Lung (tissue), 12 donors: ENCODE data around the gene LIFR. TPM values are rescaled to one million over a fixed set of nuclear protein-coding genes. Genes with fewer than 3 reads are reported as not detected.

Experiments used
- ATAC-seq: fragments of 200-7000 bp; cut with Tn5 transposase; one replicate; pipeline ENCODE4 v1.9.1; 2020; ENCODE audit warnings: moderate number of reproducible peaks; ENCODE audit not compliant: insufficient read depth, low FRiP score
- DNase-seq, 3 donors: peaks; one replicate each; pipeline ENCODE4 v3.0.0-alpha.2; 2013 to 2017
- H3K27ac ChIP-seq, 2 donors: one replicate each; pipeline ENCODE4 v1.5.1; 2013; ENCODE audit warnings: mild to moderate bottlenecking in 2 of 2, moderate library complexity in 2 of 2, control low read depth in 1 of 2, inconsistent platforms in 1 of 2, low read depth in 1 of 2, low read length in 1 of 2
- H3K27me3 ChIP-seq, 3 donors: one replicate each; pipeline ENCODE4 v1.5.1; 2013; ENCODE audit warnings: low read length in 2 of 3; ENCODE audit not compliant: control insufficient read depth in 3 of 3, insufficient read depth in 3 of 3
- H3K36me3 ChIP-seq, 4 donors: one replicate each; pipeline ENCODE4 v1.5.1; 2013; ENCODE audit warnings: low read length in 4 of 4, mild to moderate bottlenecking in 1 of 4, moderate library complexity in 1 of 4; ENCODE audit not compliant: control insufficient read depth in 4 of 4, insufficient read depth in 4 of 4
- H3K4me1 ChIP-seq, 5 donors: one replicate each; pipeline ENCODE4 v1.5.1; 2013; ENCODE audit warnings: low read length in 5 of 5, mild to moderate bottlenecking in 2 of 5, moderate library complexity in 1 of 5; ENCODE audit not compliant: control insufficient read depth in 5 of 5, insufficient read depth in 5 of 5
- H3K4me3 ChIP-seq: one replicate; pipeline ENCODE4 v1.5.1; 2013; ENCODE audit warnings: mild to moderate bottlenecking, control low read depth, moderate library complexity
- H3K9ac ChIP-seq, 2 donors: one replicate each; pipeline ENCODE4 v1.5.1; 2013; ENCODE audit warnings: low read length in 2 of 2, control low read depth in 1 of 2; ENCODE audit not compliant: insufficient read depth in 1 of 2
- H3K9me3 ChIP-seq, 4 donors: one replicate each; pipeline ENCODE4 v1.5.1; 2013; ENCODE audit warnings: low read length in 3 of 4, mild to moderate bottlenecking in 1 of 4, moderate library complexity in 1 of 4; ENCODE audit not compliant: control insufficient read depth in 4 of 4, insufficient read depth in 3 of 4
- CTCF ChIP-seq: IDR thresholded peaks from 2 replicates; pipeline ENCODE4 v1.5.1; 2012; ENCODE audit warnings: mild to moderate bottlenecking; ENCODE audit errors: control extremely low read depth, extremely low read depth
- WGBS, 2 donors: extraction: QIAGEN DNeasy Blood & Tissue Kit; methylation state at CpG; one replicate each; pipeline ENCODE4 v1.1.7; 2013; 5-methylcytosine and 5-hydroxymethylcytosine counted together
- polyA plus RNA-seq, 2 donors: library from polyadenylated mRNA; stranded (reverse); fragments of 200-250 nt; gene quantifications; one replicate each; pipeline ENCODE4 v1.2.1, GENCODE V29; 2013
- total RNA-seq, 2 donors: library from RNA; depleted of rRNA in 1 of 2; stranded (reverse); fragments of >200 nt in 1 of 2; gene quantifications; one replicate each; pipeline ENCODE4 v1.2.1, GENCODE V29; 2014 to 2021
- donor health status: control.
- donor health status: control.
- donor health status: Bipolar disorder and iron deficiency.
- donor health status: healthy.
- donor health status: DM: yes; HTN: yes; CAD: no.

LIFR gene
- total and polyA plus RNA-seq, 4 donors: 14.2 to 345 (median 37.8) TPM

- H3K9me3 ChIP-seq: no peaks in the 10 kb centered on the region
- no peak overlapping the region for H3K9ac ChIP-seq
- H3K36me3 ChIP-seq: peaks cover 9 to 45% (median 17%) of the 10 kb centered on the region in 4 donors
- no peak for ATAC-seq
- H3K4me1 ChIP-seq: peaks cover 0 to 6% (median 3%) of the 10 kb centered on the region in 5 donors
- no peaks in the 10 kb centered on the region for H3K27me3 ChIP-seq
- no peak overlapping the region for H3K27ac ChIP-seq
- no peak for DNase-seq
- no peak overlapping the region for H3K4me3 ChIP-seq
- no peak for TF ChIP-seq CTCF
- 67 to 77% methylated on average over 3 of the region's 3 CpGs for WGBS, 2 donors
Observed at GRCh38 chr5:38478166-38478565, 78.3 kb downstream of the LIFR start.

- no peak for TF ChIP-seq CTCF
- ATAC-seq: no peak
- peak; percentile 61 to 79 (median 63) for DNase-seq
Observed at GRCh38 chr5:38473008-38473407, 83.4 kb downstream of the LIFR start.

GRCh38 chr5:38472541-38472940 is 83.9 kb downstream of the LIFR start:
- Histone ChIP-seq H3K9ac (no peak overlapping the region), H3K4me1 (peaks cover 0 to 37% (median 19%) of the 10 kb centered on the region in 5 donors), H3K27ac (no peak overlapping the region), H3K9me3 (no peaks in the 10 kb centered on the region), H3K36me3 (peaks cover 0 to 7% (median 0%) of the 10 kb centered on the region in 4 donors), H3K4me3 (no peak overlapping the region), H3K27me3 (no peaks in the 10 kb centered on the region)
- DNase-seq (no peak), ATAC-seq (no peak)
- 93 to 97% methylated on average over 7 of the region's 7 CpGs for WGBS, 2 donors
- TF ChIP-seq CTCF: no peak

More at GRCh38 chr5:38473008-38473407, 83.4 kb downstream of the LIFR start:
- H3K27me3 ChIP-seq: no peaks in the 10 kb centered on the region
- peaks cover 0 to 32% (median 14%) of the 10 kb centered on the region in 5 donors for H3K4me1 ChIP-seq
- H3K9me3 ChIP-seq: no peaks in the 10 kb centered on the region
- H3K36me3 ChIP-seq: peaks cover 0 to 8% (median 0%) of the 10 kb centered on the region in 4 donors
- no peak overlapping the region for H3K9ac ChIP-seq
- H3K27ac ChIP-seq: no peak overlapping the region
- WGBS, 2 donors: 24 to 27% methylated on average over 8 of the region's 8 CpGs
- H3K4me3 ChIP-seq: no peak overlapping the region

GRCh38 chr5:38471709-38472108 is 84.7 kb downstream of the LIFR start:
- no peaks in the 10 kb centered on the region for H3K36me3 ChIP-seq
- WGBS, 2 donors: 88 to 95% methylated on average over 4 of the region's 4 CpGs
- no peaks in the 10 kb centered on the region for H3K9me3 ChIP-seq
- no peaks in the 10 kb centered on the region for H3K27me3 ChIP-seq
- peaks cover 3 to 42% (median 25%) of the 10 kb centered on the region in 5 donors for H3K4me1 ChIP-seq
- no peak overlapping the region for H3K9ac ChIP-seq
- ATAC-seq (no peak), DNase-seq (no peak)
- no peak overlapping the region for H3K27ac ChIP-seq
- no peak overlapping the region for H3K4me3 ChIP-seq
- no peak for TF ChIP-seq CTCF
